ENCODE results near the gene ARHGAP26.
A peak's percentile ranks its signal among the peaks of the same experiment; 100 is the strongest.
"Not testable (repeated sequence)": the region's sequence is repeated elsewhere in the genome, so short reads cannot be mapped to it uniquely, and the experiment has no call there.

ARHGAP26 gene

GRCh38 chr5:142930395-142931110 lies 160.4 kb downstream of the ARHGAP26 start:
- no peak for DNase-seq (ENCODE audit: low read depth, low spot score)

- DNase-seq (ENCODE audit: low read depth, low spot score) = peak; percentile 40
These were observed 161.9 kb downstream of the ARHGAP26 start for GRCh38 chr5:142931896-142932686.

GRCh38 chr5:142934051-142934762 lies 164.0 kb downstream of the ARHGAP26 start:
- DNase-seq (ENCODE audit: low read depth, low spot score) = no peak

GRCh38 chr5:142935014-142935413 lies 164.8 kb downstream of the ARHGAP26 start:
- no peak for DNase-seq (ENCODE audit: low read depth, low spot score)

GRCh38 chr5:142937374-142937773 lies 167.2 kb downstream of the ARHGAP26 start:
- DNase-seq (ENCODE audit: low read depth, low spot score) = no peak

- no peak for DNase-seq (ENCODE audit: low read depth, low spot score)
These were observed 168.2 kb downstream of the ARHGAP26 start for GRCh38 chr5:142938266-142938880.

- DNase-seq (ENCODE audit: low read depth, low spot score) = no peak
These were observed 168.8 kb downstream of the ARHGAP26 start for GRCh38 chr5:142939006-142939405.

- DNase-seq (ENCODE audit: low read depth, low spot score) = no peak
These were observed 169.7 kb downstream of the ARHGAP26 start for GRCh38 chr5:142939884-142940283.

- no peak for DNase-seq (ENCODE audit: low read depth, low spot score)
These were observed 171.1 kb downstream of the ARHGAP26 start for GRCh38 chr5:142941245-142941644.

GRCh38 chr5:142942901-142943300 lies 172.7 kb downstream of the ARHGAP26 start:
- no peak for DNase-seq (ENCODE audit: low read depth, low spot score)

DNA sequence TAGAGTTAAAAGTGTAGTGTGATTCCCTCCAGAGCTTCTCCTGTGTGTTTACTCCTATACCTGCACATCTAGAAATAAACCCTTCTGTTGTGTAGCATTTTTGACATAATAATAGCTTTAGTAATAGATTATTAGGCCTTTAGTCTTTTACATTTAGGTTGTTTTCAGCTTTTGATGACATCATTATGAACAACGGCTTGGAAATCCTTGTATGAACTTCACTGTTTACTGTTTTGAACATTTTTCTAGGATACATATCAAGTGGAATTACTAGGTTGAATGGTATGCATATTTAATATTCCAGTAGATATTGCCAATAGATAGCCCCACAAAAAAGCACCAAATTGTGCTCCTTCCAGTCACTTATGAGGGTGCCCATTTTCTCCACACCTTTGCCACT lies 174.0 kb downstream of the ARHGAP26 start:
- DNase-seq (ENCODE audit: low read depth, low spot score) = no peak

DNA sequence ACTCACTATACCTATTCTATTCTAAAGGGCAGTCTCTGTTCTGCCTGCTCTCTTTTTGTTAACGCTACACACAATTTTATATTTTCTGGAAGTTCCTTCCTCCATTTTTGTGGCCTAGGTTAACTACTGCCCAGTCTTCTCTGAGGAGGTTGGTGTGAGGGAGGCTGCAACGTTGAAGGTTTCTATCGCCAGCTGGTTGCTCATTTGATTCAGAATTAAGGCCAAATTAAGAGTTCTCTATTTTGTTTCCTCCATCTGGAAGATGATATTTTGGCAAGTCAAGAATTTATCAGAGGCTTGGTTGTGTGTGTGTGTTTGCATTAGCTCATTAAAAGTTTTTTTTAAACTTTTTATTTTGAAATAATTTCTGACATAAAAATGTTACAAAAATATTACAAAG lies 175.1 kb downstream of the ARHGAP26 start:
- DNase-seq (ENCODE audit: low read depth, low spot score) = no peak

DNA sequence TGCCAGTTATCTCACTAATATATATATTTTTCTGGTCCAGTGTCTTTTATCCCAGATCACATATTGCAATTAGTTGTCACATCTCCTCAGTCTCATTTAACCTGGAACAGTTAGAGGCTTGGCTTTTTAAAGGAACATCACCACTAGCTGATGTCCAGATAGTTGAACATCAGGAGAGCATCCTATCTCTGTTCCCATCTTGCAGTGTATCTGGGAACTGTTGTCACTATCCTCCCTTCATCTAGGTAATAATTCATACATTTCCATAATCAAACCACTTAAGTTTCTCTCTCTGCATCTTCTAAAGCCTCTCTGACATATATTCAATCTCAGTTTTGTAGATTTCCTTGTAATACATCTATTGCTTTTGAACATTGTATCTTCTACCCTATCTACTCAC lies 175.7 kb downstream of the ARHGAP26 start:
- DNase-seq (ENCODE audit: low read depth, low spot score) = no peak

- DNase-seq (ENCODE audit: low read depth, low spot score) = no peak
These were observed 176.6 kb downstream of the ARHGAP26 start for GRCh38 chr5:142946547-142947426.

- no peak for DNase-seq (ENCODE audit: low read depth, low spot score)
These were observed 177.2 kb downstream of the ARHGAP26 start for GRCh38 chr5:142947427-142947709.

GRCh38 chr5:142952229-142952628 lies 182.1 kb downstream of the ARHGAP26 start:
- DNase-seq (ENCODE audit: low read depth, low spot score) = no peak

- DNase-seq (ENCODE audit: low read depth, low spot score) = not testable (repeated sequence)
These were observed 182.7 kb downstream of the ARHGAP26 start for GRCh38 chr5:142952871-142953270.

DNA sequence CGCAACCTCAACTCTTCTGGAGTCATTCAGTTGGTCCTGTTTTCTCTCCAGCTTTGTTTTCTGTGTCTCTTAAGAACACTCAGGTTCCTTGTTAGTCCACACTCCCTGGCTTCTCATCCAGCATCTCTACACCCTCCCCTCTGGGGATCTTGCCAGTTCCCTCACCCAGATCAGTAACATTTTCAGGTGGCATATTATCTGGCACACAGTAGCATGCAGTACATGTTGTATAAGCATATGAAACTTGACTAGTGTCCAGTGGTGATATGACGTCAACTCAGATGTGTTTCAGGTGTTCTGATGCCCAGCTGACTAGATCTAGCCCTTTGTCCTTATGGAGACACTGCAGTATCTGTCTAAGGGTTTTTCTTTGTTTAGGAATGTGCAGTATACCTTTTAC lies 184.3 kb downstream of the ARHGAP26 start:
- no peak for DNase-seq (ENCODE audit: low read depth, low spot score)

DNA sequence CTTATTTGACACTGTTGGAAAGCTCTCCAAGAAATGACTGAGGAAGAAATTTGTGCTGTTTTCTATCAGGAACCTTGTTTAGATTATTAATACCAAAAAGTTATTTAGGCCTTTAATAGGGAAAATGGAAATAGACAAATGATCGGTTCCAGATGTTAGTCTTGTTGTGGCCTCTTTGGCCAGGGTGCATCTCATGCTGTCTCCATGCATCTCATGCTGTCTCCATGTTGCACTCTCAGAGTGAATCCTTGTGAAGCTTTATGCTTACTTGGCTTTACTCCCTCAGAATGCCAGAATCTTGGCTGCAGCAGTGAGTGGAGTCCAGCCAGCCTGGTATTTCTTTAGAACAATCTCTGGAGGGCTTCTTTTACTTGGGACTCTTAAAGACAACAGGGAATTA lies 185.5 kb downstream of the ARHGAP26 start:
- no peak for DNase-seq (ENCODE audit: low read depth, low spot score)

DNA sequence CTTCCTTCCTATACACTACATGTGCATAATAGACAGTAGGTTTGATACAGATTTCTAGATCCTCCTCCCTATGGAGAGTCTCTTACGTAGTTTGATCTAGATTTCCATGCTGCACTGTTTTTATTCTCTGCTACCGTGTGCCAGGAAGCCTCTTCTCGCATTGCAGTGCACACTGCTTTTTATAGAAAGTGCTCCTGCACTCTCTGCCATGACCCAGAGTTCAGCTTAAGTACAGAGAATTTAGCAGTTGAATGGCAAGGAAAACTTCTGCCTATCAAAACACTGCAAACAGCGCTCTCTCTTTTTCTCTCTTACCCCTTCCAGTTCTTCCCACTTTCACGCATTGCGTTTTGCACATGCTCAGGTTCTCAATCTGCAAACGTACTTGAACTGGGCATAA lies 187.4 kb downstream of the ARHGAP26 start:
- DNase-seq (ENCODE audit: low read depth, low spot score) = no peak

Data from iPS DF 19.7 (cell line).